HG03442 (cell line): Measurements from ENCODE around the gene GSTT4.
"Not testable (repeated sequence)": the region's sequence is repeated elsewhere in the genome, so short reads cannot be mapped to it uniquely, and the experiment has no call there.

Source experiments
- ATAC-seq: cut with Tn5 transposase; IDR thresholded peaks from one replicate; pipeline ENCODE4 v1.9.1; 2021; ENCODE audit warnings: mild to moderate bottlenecking, moderate library complexity; ENCODE audit not compliant: unreplicated experiment

The GSTT4 gene

GRCh38 chr22:24025475-24025874 is 20.2 kb upstream of the GSTT4 start:
- no peak for ATAC-seq

- no peak for ATAC-seq
Measured at GRCh38 chr22:24024354-24024753, 19.1 kb upstream of the GSTT4 start.

GRCh38 chr22:24023204-24023789 is 18.0 kb upstream of the GSTT4 start:
- no peak for ATAC-seq

- no peak for ATAC-seq
Measured at GRCh38 chr22:24021304-24021703, 16.1 kb upstream of the GSTT4 start.

- ATAC-seq = no peak
Measured at GRCh38 chr22:24016156-24016555, 10.9 kb upstream of the GSTT4 start.

- no peak for ATAC-seq
Measured at GRCh38 chr22:24011735-24012068, 6.4 kb upstream of the GSTT4 start.

- ATAC-seq = no peak
Measured at GRCh38 chr22:24010018-24010391, 4.8 kb upstream of the GSTT4 start.

GRCh38 chr22:24009227-24010017 is 4.2 kb upstream of the GSTT4 start:
- no peak for ATAC-seq

GRCh38 chr22:24008381-24009226 is 3.4 kb upstream of the GSTT4 start:
- no peak for ATAC-seq

GRCh38 chr22:24008022-24008283 is 2.7 kb upstream of the GSTT4 start:
- ATAC-seq = no peak

- no peak for ATAC-seq
Measured at GRCh38 chr22:24007253-24008021, 2.2 kb upstream of the GSTT4 start.

GRCh38 chr22:24006914-24007214 is 1.6 kb upstream of the GSTT4 start:
- ATAC-seq = no peak

GRCh38 chr22:24006207-24006913 is 1.1 kb upstream of the GSTT4 start:
- ATAC-seq = no peak

GRCh38 chr22:24003887-24004286 is 1.4 kb downstream of the GSTT4 start:
- no peak for ATAC-seq

- ATAC-seq = no peak
Measured at GRCh38 chr22:24002851-24003250, 2.4 kb downstream of the GSTT4 start.

- no peak for ATAC-seq
Measured at GRCh38 chr22:24002272-24002671, 3.0 kb downstream of the GSTT4 start.

GRCh38 chr22:24001314-24001713 is 3.9 kb downstream of the GSTT4 start:
- no peak for ATAC-seq

- ATAC-seq = not testable (repeated sequence)
Measured at GRCh38 chr22:23999779-24000178, 5.5 kb downstream of the GSTT4 start.

- ATAC-seq = no peak
Measured at GRCh38 chr22:23997092-23997491, 8.2 kb downstream of the GSTT4 start.

- ATAC-seq = not testable (repeated sequence)
Measured at GRCh38 chr22:23993581-23994177, 11.6 kb downstream of the GSTT4 start.

GRCh38 chr22:23993080-23993479 is 12.2 kb downstream of the GSTT4 start:
- ATAC-seq = not testable (repeated sequence)
